ENCODE measurements around the gene KIAA0586. TPM values are rescaled to one million over a fixed set of nuclear protein-coding genes. Genes with fewer than 3 reads are reported as not detected.

The KIAA0586 gene
- total RNA-seq, 1 donor from 2014 or later = 20.1 TPM

DNA sequence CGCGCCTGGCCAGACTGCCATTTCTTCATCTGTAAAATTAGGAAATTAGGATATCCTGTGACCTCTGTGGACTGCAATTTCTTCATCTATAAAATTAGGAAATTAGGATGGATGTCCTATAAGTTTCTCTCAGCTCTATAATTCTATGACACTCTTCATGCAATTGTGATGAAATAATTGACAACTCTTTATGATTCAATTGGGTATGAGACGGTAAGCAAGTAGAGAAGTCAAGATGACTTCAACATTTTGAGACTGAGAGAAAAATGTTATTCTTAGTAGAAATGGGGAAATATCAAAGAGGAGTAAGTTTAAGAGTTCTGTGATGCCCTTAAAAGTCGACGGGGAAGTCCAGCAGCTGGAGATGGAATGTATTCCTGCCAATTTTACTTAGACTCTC, 12.0 kb downstream of the KIAA0586 start:
- FAIRE-seq (no peak), DNase-seq (ENCODE audit: low read depth) (no peak)
- no peak overlapping the region for H3K9ac ChIP-seq (ENCODE audit: low read length)
- Mint-ChIP-seq H3K4me1 (ENCODE audit: low read depth, unreplicated experiment) (no peaks in the 10 kb centered on the region), H3K4me3 (ENCODE audit: unreplicated experiment) (no peak overlapping the region), H3K27me3 (ENCODE audit: low read depth, unreplicated experiment) (no peaks in the 10 kb centered on the region), H3K36me3 (ENCODE audit: low read depth, unreplicated experiment) (no peaks in the 10 kb centered on the region), H3K9me3 (ENCODE audit: unreplicated experiment) (no peaks in the 10 kb centered on the region), H3K27ac (ENCODE audit: unreplicated experiment) (no peak overlapping the region)
- peaks cover 13% of the 10 kb centered on the region for H3K36me3 ChIP-seq (ENCODE audit: insufficient read depth, low read length)
- H3K79me2 ChIP-seq (ENCODE audit: insufficient read depth, low read length) = no peaks in the 10 kb centered on the region
- H3K4me3 ChIP-seq (ENCODE audit: insufficient read depth, low read depth, low read length) = no peak overlapping the region
- no peak overlapping the region for H3K4me2 ChIP-seq (ENCODE audit: low read length)
- no peak overlapping the region for H2AFZ ChIP-seq (ENCODE audit: low read depth, low read length)
- H3K27ac ChIP-seq (ENCODE audit: low read depth, low read length) = no peak overlapping the region
- no peaks in the 10 kb centered on the region for H3K27me3 ChIP-seq (ENCODE audit: insufficient read depth, low read length)
- H3K4me1 ChIP-seq (ENCODE audit: insufficient read depth, low read length) = no peaks in the 10 kb centered on the region
- no peaks in the 10 kb centered on the region for H4K20me1 ChIP-seq (ENCODE audit: insufficient read depth, low read length)
- no peaks in the 10 kb centered on the region for H3K9me3 ChIP-seq (ENCODE audit: insufficient read depth, low read depth, low read length)
- TF ChIP-seq EZH2 (IDR thresholded peaks at IDR 0.05; ENCODE audit: insufficient read depth, low read length) = no peak
- TF ChIP-seq, protein P1, sequence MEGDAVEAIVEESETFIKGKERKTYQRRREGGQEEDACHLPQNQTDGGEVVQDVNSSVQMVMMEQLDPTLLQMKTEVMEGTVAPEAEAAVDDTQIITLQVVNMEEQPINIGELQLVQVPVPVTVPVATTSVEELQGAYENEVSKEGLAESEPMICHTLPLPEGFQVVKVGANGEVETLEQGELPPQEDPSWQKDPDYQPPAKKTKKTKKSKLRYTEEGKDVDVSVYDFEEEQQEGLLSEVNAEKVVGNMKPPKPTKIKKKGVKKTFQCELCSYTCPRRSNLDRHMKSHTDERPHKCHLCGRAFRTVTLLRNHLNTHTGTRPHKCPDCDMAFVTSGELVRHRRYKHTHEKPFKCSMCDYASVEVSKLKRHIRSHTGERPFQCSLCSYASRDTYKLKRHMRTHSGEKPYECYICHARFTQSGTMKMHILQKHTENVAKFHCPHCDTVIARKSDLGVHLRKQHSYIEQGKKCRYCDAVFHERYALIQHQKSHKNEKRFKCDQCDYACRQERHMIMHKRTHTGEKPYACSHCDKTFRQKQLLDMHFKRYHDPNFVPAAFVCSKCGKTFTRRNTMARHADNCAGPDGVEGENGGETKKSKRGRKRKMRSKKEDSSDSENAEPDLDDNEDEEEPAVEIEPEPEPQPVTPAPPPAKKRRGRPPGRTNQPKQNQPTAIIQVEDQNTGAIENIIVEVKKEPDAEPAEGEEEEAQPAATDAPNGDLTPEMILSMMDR (IDR thresholded peaks at IDR 0.05; ENCODE audit: insufficient read depth, low read depth, low read length) = no peak

DNA sequence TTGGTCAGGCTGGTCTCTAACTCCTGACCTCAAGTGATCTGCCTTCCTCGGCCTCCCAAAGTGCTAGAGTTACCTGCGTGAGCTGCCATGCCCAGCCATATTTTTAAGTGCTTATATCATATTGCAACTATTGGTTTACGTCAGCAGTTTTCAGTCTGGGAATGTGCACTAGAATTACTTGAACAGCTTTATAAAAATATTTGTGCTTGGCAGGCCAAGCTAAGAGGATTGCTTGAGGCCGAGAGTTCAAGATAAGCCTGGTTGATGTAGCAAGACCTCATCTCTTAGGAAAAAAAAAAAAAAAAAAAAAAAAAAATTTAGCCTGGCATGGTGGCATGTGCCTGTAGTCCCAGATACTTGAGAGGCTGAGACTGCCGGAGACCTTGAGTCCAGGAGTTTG, 17.1 kb downstream of the KIAA0586 start:
- H3K36me3 ChIP-seq (ENCODE audit: insufficient read depth, low read length) = peaks cover 6% of the 10 kb centered on the region
- H3K4me3 ChIP-seq (ENCODE audit: insufficient read depth, low read depth, low read length) = no peak overlapping the region
- Mint-ChIP-seq H3K27me3 (ENCODE audit: low read depth, unreplicated experiment) (no peaks in the 10 kb centered on the region), H3K4me3 (ENCODE audit: unreplicated experiment) (no peak overlapping the region), H3K4me1 (ENCODE audit: low read depth, unreplicated experiment) (no peaks in the 10 kb centered on the region), H3K36me3 (ENCODE audit: low read depth, unreplicated experiment) (no peaks in the 10 kb centered on the region), H3K27ac (ENCODE audit: unreplicated experiment) (no peak overlapping the region), H3K9me3 (ENCODE audit: unreplicated experiment) (no peaks in the 10 kb centered on the region)
- no peaks in the 10 kb centered on the region for H3K79me2 ChIP-seq (ENCODE audit: insufficient read depth, low read length)
- TF ChIP-seq EZH2 (IDR thresholded peaks at IDR 0.05; ENCODE audit: insufficient read depth, low read length) = no peak
- TF ChIP-seq, protein P1 (IDR thresholded peaks at IDR 0.05; ENCODE audit: insufficient read depth, low read depth, low read length) = no peak
- DNase-seq (ENCODE audit: low read depth) (no peak), FAIRE-seq (no peak)
- no peaks in the 10 kb centered on the region for H3K9me3 ChIP-seq (ENCODE audit: insufficient read depth, low read depth, low read length)
- H3K4me2 ChIP-seq (ENCODE audit: low read length) = no peak overlapping the region
- no peaks in the 10 kb centered on the region for H3K27me3 ChIP-seq (ENCODE audit: insufficient read depth, low read length)
- H3K27ac ChIP-seq (ENCODE audit: low read depth, low read length) = no peak overlapping the region
- no peaks in the 10 kb centered on the region for H4K20me1 ChIP-seq (ENCODE audit: insufficient read depth, low read length)
- no peak overlapping the region for H3K9ac ChIP-seq (ENCODE audit: low read length)
- H3K4me1 ChIP-seq (ENCODE audit: insufficient read depth, low read length) = no peaks in the 10 kb centered on the region
- H2AFZ ChIP-seq (ENCODE audit: low read depth, low read length) = no peak overlapping the region

GRCh38 chr14:58455593-58456265, 28.2 kb downstream of the KIAA0586 start:
- H3K9me3 Mint-ChIP-seq (ENCODE audit: unreplicated experiment) = no peaks in the 10 kb centered on the region
- Histone ChIP-seq H4K20me1 (ENCODE audit: insufficient read depth, low read length) (no peaks in the 10 kb centered on the region), H3K27me3 (ENCODE audit: insufficient read depth, low read length) (no peaks in the 10 kb centered on the region), H3K4me1 (ENCODE audit: insufficient read depth, low read length) (peaks cover 13% of the 10 kb centered on the region), H3K36me3 (ENCODE audit: insufficient read depth, low read length) (no peaks in the 10 kb centered on the region), H3K4me3 (ENCODE audit: insufficient read depth, low read depth, low read length) (peak overlapping the region; percentile 13), H3K27ac (ENCODE audit: low read depth, low read length) (peak overlapping the region; percentile 18), H3K4me2 (ENCODE audit: low read length) (peak overlapping the region; percentile 74), H3K9me3 (ENCODE audit: insufficient read depth, low read depth, low read length) (no peaks in the 10 kb centered on the region), H3K79me2 (ENCODE audit: insufficient read depth, low read length) (no peaks in the 10 kb centered on the region), H2AFZ (ENCODE audit: low read depth, low read length) (peak overlapping the region; percentile 31), H3K9ac (ENCODE audit: low read length) (peak overlapping the region; percentile 43)
- FAIRE-seq (peak; percentile 78), DNase-seq (ENCODE audit: low read depth) (peak; percentile 37)
- peaks cover 11% of the 10 kb centered on the region for H3K4me1 Mint-ChIP-seq (ENCODE audit: low read depth, unreplicated experiment)
- peak overlapping the region; percentile 7 for H3K4me3 Mint-ChIP-seq (ENCODE audit: unreplicated experiment)
- no peak for TF ChIP-seq EZH2 (IDR thresholded peaks at IDR 0.05; ENCODE audit: insufficient read depth, low read length)
- TF ChIP-seq, protein P1 (IDR thresholded peaks at IDR 0.05; ENCODE audit: insufficient read depth, low read depth, low read length) = no peak
- H3K36me3 Mint-ChIP-seq (ENCODE audit: low read depth, unreplicated experiment) = peaks cover 5% of the 10 kb centered on the region
- H3K27me3 Mint-ChIP-seq (ENCODE audit: low read depth, unreplicated experiment) = no peaks in the 10 kb centered on the region
- no peak overlapping the region for H3K27ac Mint-ChIP-seq (ENCODE audit: unreplicated experiment)
